Measurements from ENCODE around the gene SLC35D2.
"Not testable (repeated sequence)": the region's sequence is repeated elsewhere in the genome, so short reads cannot be mapped to it uniquely, and the experiment has no call there.

Gene SLC35D2

DNA sequence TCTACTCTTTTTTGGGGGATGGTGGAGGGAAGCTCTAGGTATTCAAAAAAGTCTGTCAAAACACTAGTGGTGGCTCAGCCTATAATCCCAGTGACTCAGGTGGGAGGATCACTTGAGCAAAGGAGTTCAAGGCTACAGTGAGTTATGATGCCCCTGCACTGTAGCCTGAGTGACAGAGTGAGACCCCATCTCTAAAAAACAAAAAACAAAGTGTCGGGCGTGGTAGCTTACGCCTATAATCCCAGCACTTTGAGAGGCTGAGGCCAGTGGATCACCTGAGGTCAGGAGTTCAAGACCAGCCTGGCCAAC, 15.8 kb upstream of the SLC35D2 start:
- no peak for DNase-seq

- DNase-seq: peak in 1 of 2 donors; percentile 38
Observed at GRCh38 chr9:96398582-96399324, 15.2 kb upstream of the SLC35D2 start.

DNA sequence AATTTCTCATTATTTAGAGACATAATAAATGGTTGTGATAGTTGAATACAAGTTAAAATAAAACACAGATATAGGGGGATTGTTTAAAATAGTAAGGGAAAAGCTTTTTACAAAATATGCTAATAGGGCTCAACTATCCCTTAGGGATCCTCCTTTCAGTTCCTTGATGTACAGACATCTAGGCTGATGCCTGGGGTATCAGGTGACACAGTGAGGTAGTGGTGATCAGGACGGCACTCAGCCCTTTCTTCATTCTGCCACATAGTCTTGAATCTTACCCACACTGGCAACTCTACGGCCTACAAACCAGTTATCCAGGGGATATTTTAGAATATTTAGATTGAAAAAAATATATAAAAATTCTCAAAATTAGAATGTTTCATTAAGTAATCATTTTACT, 12.5 kb upstream of the SLC35D2 start:
- no peak for DNase-seq

GRCh38 chr9:96394832-96395496, 11.5 kb upstream of the SLC35D2 start:
- no peak for DNase-seq

- DNase-seq: no peak
Observed at GRCh38 chr9:96392263-96392662, 8.8 kb upstream of the SLC35D2 start.

DNA sequence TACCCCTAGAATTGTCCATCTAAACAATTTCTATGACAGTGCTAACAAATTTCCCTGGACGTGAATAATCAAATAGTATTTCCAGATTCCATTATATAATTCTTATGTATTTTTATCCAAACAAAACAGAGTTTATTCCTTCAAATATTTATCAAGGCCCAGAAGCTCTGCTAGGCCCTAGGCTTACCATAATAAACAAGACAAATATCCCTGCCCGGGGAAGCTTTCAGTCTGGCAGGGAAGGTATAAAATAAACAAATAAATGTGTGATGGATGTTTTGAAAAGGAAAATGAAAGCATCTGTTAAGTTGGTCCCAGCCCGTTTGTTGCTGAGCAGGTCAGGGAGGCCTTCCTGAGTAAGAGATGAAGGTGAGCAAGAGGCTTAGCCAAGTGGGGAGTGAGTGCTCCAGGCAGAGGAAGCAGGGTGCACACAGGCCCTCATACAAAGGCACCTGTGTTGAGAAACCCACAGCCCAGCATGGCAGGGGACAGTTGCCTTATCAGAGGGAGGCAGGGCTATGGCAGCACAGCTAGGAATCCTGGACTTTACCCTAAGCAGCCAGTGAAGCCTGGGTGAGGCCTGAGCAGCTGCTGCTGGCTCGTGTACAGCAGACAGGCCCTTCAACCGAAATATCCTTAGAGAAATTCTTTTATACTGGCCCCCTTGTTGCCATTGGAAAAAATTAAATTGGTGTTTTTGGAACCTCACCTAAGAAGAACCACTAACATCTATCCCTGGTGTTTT, 7.7 kb upstream of the SLC35D2 start:
- peak in 1 of 2 donors; percentile 26 for DNase-seq

DNA sequence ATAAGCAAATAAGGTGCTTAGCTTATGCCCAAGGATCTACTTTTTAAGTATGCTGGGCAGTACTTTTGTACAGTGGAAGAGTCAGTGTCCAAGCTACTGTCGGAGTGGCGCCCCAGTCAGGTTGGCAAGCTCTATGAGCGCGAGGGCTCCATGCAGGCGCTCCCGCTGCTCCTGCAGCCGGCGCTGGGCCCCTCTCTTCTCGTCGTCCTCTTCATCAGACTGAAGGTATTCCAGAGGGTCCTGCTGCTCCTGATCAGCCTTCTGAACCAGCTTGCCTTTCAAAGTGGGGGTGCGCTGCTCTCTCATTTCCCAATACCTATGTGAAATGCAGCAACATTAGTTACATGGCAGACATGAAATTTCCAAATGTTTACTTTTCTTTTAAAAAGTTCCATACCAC, 4.6 kb upstream of the SLC35D2 start:
- DNase-seq: no peak

- DNase-seq: no peak
Observed at GRCh38 chr9:96386157-96386556, 2.6 kb upstream of the SLC35D2 start.

GRCh38 chr9:96382839-96383164, 709 bp downstream of the SLC35D2 start:
- DNase-seq: no peak

GRCh38 chr9:96382175-96382574, 1.3 kb downstream of the SLC35D2 start:
- DNase-seq: no peak

DNA sequence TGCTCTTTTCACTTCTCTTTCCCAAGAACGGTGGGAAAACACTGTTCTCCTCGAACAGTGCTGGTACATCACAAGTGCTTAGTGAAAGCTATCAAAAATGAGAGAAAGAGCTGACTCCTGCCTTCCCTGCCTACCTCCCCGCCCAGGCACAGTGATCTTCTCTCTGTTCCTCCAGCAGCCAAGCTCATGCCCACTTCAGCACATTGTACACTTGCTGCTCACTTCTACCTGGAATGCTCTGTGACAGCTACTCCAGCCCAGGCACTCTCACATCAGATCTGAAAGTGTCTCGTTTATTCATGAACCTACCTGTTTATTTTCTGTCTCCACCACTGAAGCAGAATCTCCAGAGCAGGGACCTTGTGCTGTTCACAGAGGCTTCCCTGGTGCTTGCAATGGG, 1.8 kb downstream of the SLC35D2 start:
- DNase-seq: no peak

DNA sequence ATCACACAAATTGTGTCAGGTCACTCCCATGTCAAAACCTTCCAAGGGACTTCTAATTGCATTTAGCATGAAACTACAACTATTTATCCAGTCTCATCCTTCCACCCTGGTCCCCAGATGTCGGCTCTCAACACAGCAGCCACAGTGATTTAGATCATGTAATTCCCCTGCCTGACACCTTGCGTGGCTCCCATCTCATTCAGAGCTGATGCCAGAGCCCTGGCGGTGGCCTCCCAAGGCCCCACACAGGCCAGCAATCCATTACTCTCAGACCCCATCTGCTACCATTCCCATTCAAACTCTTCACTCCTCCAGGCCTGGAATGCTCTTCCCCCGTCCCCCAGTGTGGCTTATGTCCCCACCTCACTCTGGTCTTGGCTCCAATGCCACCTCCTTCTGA, 2.4 kb downstream of the SLC35D2 start:
- DNase-seq: no peak

DNA sequence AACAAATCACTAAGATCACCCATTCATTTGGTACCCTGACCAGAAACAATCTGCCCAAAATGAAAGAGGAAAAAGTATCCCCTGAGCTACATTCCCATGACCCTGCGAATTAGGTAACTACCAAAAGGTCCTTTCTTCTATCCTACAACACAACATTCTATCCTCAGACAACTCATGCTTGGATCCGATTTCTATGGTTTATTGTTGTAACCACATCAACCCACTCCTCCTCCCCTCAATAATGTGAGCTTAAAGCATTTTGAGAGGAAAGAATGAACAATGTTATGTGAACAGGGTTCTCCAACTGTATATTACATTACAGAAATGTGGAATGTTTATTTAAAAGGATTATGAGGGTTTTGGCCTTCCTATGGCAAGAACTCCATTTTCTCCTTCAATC, 4.0 kb downstream of the SLC35D2 start:
- DNase-seq: no peak

GRCh38 chr9:96378187-96378586, 5.3 kb downstream of the SLC35D2 start:
- no peak for DNase-seq

DNA sequence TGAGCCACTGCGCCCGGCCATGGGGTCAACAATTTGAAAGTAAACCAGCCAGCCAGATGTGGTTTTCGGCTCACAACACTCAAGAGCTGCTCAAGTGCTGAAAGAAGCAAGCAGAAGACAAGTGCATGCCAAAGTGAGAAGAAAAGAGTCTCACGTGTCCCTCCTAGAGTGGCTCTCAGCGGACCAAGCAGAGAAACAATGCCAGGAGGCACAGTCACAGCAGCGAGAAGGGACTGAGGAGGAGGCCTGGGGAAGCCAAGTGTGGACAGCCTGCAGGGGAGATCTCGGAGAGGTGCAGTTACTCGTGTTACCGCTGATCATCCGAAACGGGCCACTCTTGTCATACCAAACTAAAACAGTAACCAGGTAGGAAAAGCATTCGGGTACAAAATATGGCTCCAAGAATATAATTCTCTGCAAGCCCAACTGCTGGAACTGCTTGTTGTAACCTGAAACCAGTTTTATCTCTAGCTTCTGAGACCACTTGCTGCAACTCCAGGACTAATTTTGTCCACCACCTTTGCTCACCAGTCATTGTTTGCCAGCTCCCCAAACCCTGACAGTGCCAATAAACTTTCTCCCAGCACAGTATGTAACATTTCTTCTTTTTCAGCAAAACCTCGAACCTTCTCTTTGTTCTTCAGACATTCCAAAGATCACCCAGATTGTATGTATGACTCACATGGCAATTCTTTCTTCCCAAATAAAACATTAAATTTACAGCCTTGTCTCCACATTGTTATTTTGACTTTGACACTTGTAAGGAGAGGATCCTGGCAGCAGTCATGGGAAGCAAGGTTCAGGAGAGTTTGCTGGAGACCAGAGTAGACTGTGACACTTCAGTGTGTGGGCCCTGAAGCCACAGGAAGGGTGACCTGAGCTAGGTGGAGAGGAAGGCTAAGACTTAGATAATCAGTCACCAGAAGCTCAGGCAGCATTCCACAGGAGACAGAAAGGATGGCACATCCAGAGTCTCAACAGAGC, 6.3 kb downstream of the SLC35D2 start:
- no peak for DNase-seq

DNA sequence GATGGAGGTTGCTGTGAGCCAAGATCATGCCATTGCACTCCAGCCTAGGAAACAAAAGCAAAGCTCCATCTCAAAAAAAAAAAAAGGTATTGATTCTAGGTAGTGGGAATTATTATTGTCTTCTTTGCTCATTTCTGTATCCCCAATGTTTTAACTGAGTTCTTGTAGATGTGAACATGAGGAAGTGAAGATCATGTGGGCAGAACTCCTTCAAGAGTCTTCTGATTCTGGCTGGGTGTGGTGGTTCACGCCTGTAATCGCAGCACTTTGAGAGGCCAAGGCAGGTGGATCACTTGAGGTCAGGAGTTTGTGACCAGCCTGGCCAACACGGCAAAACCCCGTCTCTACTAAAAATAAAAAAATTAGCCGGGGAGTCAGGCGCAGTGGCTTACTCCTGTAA, 8.0 kb downstream of the SLC35D2 start:
- not testable (repeated sequence) for DNase-seq

- DNase-seq: no peak
Observed at GRCh38 chr9:96367943-96368342, 15.6 kb downstream of the SLC35D2 start.

- DNase-seq: no peak
Observed at GRCh38 chr9:96363175-96363967, 20.1 kb downstream of the SLC35D2 start.

DNA sequence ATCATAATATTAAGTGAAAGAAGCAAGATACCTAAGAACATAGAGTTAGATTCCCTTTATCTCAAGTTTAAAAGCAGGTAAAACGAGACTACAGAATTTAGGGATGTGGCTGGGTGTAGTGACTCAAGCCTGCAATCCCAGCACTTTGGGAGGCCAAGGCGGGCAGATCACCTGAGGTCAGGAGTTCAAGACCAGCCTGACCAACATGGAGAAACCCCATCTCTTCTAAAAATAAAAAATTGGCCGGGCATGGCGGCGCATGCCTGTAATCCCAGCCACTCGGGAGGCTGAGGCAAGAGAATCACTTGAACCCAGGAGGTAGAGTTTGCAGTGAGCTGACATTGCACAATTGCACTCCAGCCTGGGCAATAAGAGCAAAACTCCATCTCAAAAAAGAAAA, 21.4 kb downstream of the SLC35D2 start:
- not testable (repeated sequence) for DNase-seq

DNA sequence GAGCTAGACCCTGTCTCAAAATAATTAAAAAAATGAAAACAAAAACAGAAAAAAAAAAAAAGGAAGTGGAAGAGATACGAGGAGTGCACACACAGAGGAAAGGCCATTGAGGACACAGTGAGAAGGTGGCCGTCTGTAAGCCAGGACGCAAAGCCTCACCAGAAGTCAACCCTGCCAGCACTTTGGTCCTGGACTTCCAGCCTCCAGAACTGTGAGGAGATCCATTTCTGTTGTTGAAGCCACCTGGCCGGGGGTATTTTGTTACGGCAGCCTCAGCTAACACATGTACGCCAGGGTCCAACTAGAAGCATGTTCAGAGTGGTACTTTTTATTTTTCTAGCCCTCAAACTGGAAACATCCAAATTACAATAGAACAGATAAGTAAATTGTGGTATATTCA, 21.8 kb downstream of the SLC35D2 start:
- no peak for DNase-seq

DNA sequence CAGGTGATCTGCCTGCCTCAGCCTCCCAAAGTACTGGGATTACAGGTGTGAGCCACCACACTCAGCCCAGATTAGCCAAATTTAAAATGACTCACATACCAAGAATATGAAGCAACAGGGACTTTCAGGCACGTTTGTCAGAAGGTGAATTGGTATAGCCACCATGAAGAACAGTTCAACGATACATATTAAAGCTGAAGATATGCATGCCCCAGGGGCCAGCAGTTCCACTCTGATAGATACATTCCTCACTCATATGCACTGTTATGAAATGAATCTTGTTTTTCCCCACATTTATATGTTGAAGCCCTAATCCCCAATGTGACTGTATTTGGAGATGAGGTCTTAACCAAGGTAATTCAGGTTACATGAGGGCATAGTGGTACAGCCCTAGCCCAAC, 22.5 kb downstream of the SLC35D2 start:
- DNase-seq: no peak

DNA sequence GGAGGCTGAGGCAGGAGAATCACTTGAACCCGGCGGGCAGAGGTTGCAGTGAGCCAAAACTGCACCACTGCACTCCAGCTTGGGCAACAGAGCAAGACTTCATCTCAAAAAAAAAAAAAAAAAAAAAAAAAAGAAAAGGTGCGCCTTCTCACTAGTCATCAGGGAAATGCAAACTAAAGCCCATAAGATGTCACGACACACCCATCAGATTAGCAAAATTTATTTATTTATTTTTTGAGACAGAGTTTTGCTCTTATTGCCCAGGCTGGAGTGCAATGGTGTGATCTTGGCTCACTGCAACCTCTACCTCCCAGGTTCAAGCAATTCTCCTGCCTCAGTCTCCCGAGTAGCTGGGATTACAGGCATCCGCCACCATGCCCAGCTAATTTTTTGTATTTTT, 23.0 kb downstream of the SLC35D2 start:
- DNase-seq: not testable (repeated sequence)
